ENCODE results near the gene CALCOCO2. TPM values are rescaled to one million over a fixed set of nuclear protein-coding genes. Genes with fewer than 3 reads are reported as not detected.
"Not testable (repeated sequence)": the region's sequence is repeated elsewhere in the genome, so short reads cannot be mapped to it uniquely, and the experiment has no call there.

Gene CALCOCO2
- 24.8 and 38.5 TPM in 2 replicates for total RNA-seq (2014; rRNA removed; shearing (Covaris generic); ENCODE audit: low replicate concordance)

- in situ Hi-C loops (cut with HindIII; ENCODE audit: low pct_unique_long_range_greater_than_20kb, low sequenced_read_pairs), result no loop called here
- DNase-seq (ENCODE audit: low read depth), result peak; percentile 92
Measured at GRCh38 chr17:48830840-48831548, at the start of gene CALCOCO2. TSS of gene CALCOCO2 (plus strand) at chr17:48831035. CDS start at chr17:48841708, 10,673 bp downstream.

- in situ Hi-C loops (cut with HindIII; ENCODE audit: low pct_unique_long_range_greater_than_20kb, low sequenced_read_pairs), result no loop called here
- DNase-seq (ENCODE audit: low read depth), result no peak
Measured at GRCh38 chr17:48787828-48788227, 43.0 kb upstream of the CALCOCO2 start.

GRCh38 chr17:48790607-48791127 lies 40.2 kb upstream of the CALCOCO2 start:
- DNase-seq (ENCODE audit: low read depth), result no peak

GRCh38 chr17:48791128-48792032 lies 39.5 kb upstream of the CALCOCO2 start:
- in situ Hi-C loops (cut with HindIII; ENCODE audit: low pct_unique_long_range_greater_than_20kb, low sequenced_read_pairs), result no loop called here

More at GRCh38 chr17:48790607-48791127, 40.2 kb upstream of the CALCOCO2 start:
- in situ Hi-C loops (cut with HindIII; ENCODE audit: low pct_unique_long_range_greater_than_20kb, low sequenced_read_pairs), result no loop called here

DNA sequence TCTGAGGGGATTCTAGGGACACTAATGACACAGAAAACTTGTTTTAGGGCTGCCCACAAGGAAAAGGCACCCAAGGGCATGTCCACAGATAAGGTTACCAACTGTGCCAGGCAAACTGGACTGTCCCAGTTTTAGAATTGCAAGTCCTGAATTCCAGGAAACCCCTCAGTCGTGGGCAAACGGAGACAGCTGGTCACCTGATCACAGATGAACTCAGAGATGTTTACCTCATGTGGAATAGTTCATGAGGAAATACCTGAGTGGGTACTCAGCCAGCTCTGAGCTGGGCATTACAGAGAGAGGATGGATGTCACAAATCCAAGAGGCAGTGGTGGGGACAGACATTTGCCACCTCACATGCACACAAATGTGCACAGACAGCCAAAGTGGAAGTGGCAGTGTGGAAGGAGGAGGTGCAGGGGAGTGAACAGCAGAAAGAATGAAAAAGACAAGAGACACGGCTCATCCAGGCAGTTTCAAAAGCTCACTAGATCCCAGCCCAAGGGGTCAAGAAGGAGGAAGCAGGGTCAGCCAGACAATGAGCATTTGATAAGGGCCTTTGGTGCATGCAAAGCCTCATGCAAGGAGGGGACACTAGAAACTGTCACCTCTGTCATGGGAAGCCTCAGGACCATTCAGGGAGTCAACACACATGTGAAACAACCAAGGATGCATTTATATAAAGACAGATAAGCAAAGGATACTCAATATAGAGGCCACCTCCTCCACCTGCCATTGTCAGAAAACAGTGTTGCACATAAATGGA lies 38.6 kb upstream of the CALCOCO2 start:
- no peak for DNase-seq (ENCODE audit: low read depth)

More at GRCh38 chr17:48791128-48792032, 39.5 kb upstream of the CALCOCO2 start:
- DNase-seq (ENCODE audit: low read depth), result peak; percentile 77

GRCh38 chr17:48795444-48796162 lies 35.2 kb upstream of the CALCOCO2 start:
- DNase-seq (ENCODE audit: low read depth), result peak; percentile 86
- in situ Hi-C loops (cut with HindIII; ENCODE audit: low pct_unique_long_range_greater_than_20kb, low sequenced_read_pairs), result no loop called here

More for the DNA sequence above, 38.6 kb upstream of the CALCOCO2 start:
- in situ Hi-C loops (cut with HindIII; ENCODE audit: low pct_unique_long_range_greater_than_20kb, low sequenced_read_pairs), result no loop called here

GRCh38 chr17:48796163-48796522 lies 34.7 kb upstream of the CALCOCO2 start:
- DNase-seq (ENCODE audit: low read depth); in situ Hi-C loops (cut with HindIII; ENCODE audit: low pct_unique_long_range_greater_than_20kb, low sequenced_read_pairs): not testable (repeated sequence)

DNA sequence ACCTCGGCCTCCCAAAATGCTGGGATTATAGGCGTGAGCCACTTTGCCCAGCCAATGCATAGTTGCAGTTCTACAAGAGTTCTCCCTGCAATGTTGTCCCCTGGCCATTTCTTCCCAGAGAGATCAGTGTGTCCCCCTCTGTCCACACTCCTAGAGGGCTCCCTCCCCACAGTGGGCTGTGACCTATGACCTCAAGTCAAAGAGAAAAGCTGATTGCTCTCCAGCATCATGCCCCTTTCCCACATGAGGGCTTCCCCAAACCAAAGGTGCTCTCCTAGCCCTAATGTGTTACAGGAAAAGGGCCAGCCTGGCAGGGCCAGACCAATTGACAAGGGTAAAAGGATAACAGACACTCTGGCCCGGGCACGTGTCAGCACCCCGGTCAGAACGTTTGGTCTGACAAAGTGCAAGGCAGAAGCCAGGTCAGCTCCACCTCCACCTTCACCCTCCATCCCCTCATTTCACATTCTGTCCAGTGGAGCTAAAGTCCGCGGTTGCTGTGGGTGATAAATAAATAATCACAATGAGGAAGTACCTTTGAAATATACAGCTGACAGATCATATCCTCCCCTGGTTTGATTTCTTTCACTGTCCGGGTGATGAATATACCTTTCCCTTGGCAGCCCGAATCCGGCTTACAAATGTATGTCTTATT lies 31.6 kb upstream of the CALCOCO2 start:
- DNase-seq (ENCODE audit: low read depth), result peak; percentile 70
- in situ Hi-C loops (cut with HindIII; ENCODE audit: low pct_unique_long_range_greater_than_20kb, low sequenced_read_pairs), result no loop called here

DNA sequence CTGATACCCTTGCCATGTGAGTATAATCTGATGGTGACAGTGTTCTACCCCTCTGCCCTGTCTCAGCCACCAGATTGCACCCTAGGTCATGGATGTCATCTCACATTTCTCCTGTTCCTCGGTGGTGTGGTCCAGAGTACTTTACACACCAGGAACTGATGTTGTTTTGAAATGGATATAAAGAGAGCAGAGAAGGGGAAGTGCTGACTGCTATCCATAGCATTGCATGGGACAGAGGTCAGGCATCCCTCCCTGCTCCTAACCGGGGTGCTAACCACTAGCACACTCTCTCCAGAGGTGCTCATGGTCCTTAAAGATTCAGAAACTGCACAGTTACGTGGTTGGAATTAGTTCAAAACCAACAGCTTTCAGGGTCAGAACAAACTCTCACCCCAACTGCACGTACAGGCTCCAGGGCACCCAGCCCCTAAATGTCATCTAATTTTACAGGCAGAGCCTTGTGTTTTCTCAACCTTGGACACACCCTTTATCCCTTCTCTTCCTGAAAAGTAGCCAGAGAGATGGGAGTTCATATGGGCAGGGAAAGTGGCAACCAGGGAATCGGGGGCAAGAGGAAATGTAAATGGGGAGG lies 30.1 kb upstream of the CALCOCO2 start:
- in situ Hi-C loops (cut with HindIII; ENCODE audit: low pct_unique_long_range_greater_than_20kb, low sequenced_read_pairs), result loop anchor here (10.0 kb wide), 2 partner anchors 66 to 244 kb away; no protein-coding TSS in a partner anchor

DNA sequence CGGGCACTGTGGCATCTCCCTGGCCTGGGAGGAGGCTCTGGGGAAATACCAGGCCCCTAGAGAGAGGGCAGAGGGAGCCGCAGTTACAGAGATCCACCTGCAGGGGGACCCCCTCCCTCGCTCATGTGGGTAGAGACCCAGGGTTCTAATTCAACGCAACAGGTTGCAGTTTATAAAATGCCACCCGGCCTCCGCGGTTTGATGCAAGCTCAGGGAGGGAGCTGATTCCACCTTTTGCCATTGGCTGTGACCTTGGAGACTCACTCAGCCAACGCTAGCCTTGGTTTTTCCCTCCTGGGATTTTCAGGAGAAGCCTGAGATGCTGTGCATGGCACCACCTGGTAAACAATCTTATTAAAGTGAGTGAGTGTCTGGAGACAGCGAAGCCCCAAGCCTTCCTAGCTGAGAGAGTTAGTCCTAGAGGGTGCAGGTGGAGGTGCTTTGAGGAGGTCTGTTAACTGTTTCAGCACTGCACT lies 25.9 kb upstream of the CALCOCO2 start:
- in situ Hi-C loops (cut with HindIII; ENCODE audit: low pct_unique_long_range_greater_than_20kb, low sequenced_read_pairs), result loop anchor here (10.0 kb wide), 2 partner anchors 70 to 240 kb away; no protein-coding TSS in a partner anchor
- peak; percentile 68 for DNase-seq (ENCODE audit: low read depth)

More for the DNA sequence above, 30.1 kb upstream of the CALCOCO2 start:
- no peak for DNase-seq (ENCODE audit: low read depth)

DNA sequence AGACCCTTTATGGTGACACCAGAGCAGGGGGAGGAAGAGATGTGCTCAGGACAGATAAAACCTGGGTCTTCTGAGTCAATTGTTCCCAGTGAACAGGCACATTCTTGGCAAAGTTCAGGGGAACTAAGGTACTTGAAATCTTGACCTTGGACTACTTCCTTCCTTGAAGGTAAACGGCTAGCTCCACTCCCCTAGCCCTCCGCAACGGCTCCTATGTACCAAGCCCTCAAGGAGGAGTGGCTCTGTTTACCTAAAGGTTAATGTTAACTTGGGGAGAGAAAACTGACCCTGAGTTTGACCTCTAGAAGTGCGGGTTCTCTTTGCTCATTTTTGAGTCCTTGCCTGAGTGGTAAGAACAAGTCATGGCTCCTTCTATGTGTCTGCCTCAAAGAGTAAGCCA lies 21.7 kb upstream of the CALCOCO2 start:
- no peak for DNase-seq (ENCODE audit: low read depth)
- in situ Hi-C loops (cut with HindIII; ENCODE audit: low pct_unique_long_range_greater_than_20kb, low sequenced_read_pairs), result loop anchor here (10.0 kb wide), 2 partner anchors 74 to 236 kb away; no protein-coding TSS in a partner anchor

DNA sequence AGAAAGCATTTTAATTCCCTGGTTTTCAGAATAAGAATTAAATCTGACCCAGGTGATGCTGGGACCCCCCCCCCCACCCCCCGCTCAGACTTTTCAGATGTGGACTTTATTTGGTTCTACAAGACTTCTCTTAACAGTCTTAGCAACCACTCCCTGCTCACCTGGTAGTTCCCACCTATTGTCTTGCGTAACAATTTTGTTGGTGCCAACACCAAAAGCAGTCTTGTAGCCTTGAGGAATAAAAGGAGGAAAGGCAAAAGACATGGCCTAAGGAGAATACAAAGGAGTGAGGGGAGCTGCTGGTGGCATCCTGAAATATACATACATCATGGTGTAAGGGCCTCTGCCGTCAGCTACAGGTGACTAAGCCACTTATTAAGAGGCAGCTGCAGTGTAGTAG lies 18.8 kb upstream of the CALCOCO2 start:
- in situ Hi-C loops (cut with HindIII; ENCODE audit: low pct_unique_long_range_greater_than_20kb, low sequenced_read_pairs), result loop anchor here (10.0 kb wide), 1 partner anchor 73 kb away; no protein-coding TSS in a partner anchor
- DNase-seq (ENCODE audit: low read depth), result no peak

GRCh38 chr17:48814504-48814903 lies 16.3 kb upstream of the CALCOCO2 start:
- DNase-seq (ENCODE audit: low read depth), result peak; percentile 43
- in situ Hi-C loops (cut with HindIII; ENCODE audit: low pct_unique_long_range_greater_than_20kb, low sequenced_read_pairs), result loop anchor here (10.0 kb wide), 1 partner anchor 70 kb away; no protein-coding TSS in a partner anchor

GRCh38 chr17:48815311-48815710 lies 15.5 kb upstream of the CALCOCO2 start:
- in situ Hi-C loops (cut with HindIII; ENCODE audit: low pct_unique_long_range_greater_than_20kb, low sequenced_read_pairs), result loop anchor here (10.0 kb wide), 1 partner anchor 69 kb away; no protein-coding TSS in a partner anchor
- no peak for DNase-seq (ENCODE audit: low read depth)

DNA sequence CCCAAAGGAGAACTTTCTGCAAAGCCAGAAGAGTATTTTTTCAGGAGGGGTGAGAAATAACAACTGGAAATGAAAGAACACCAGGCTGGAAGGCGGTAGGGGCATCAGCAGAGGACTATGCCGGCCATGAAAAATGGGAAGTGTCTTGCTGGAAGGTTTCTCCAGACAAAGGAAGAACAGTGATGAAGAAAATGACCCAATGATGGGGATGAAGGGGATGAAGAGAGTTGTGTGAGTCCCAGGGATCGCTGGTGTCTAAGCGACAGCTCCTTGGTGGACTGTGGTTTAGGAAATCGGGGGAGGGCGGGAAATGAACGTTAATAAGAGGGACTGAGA lies 14.4 kb upstream of the CALCOCO2 start:
- DNase-seq (ENCODE audit: low read depth), result no peak
- in situ Hi-C loops (cut with HindIII; ENCODE audit: low pct_unique_long_range_greater_than_20kb, low sequenced_read_pairs), result loop anchor here (10.0 kb wide), 1 partner anchor 68 kb away; no protein-coding TSS in a partner anchor

Measured in Caki2 (cell line).